ENCODE data around the gene AIMP2. TPM values are rescaled to one million over a fixed set of nuclear protein-coding genes. Genes with fewer than 3 reads are reported as not detected.
"Not testable (repeated sequence)": the region's sequence is repeated elsewhere in the genome, so short reads cannot be mapped to it uniquely, and the experiment has no call there.

AIMP2 gene
- total RNA-seq, 1 donor from 2014 or later: 43.9 TPM

- peak; percentile 20 to 50 for DNase-seq (ENCODE audit: low read depth in 2 of 2)
Measured at GRCh38 chr7:6026011-6026819, 17.1 kb downstream of the AIMP2 start.

GRCh38 chr7:6026820-6027311 is 17.8 kb downstream of the AIMP2 start:
- DNase-seq (ENCODE audit: low read depth in 2 of 2): no peak

- no peak for DNase-seq (ENCODE audit: low read depth in 2 of 2)
Measured at GRCh38 chr7:6027806-6028365, 18.8 kb downstream of the AIMP2 start.

DNA sequence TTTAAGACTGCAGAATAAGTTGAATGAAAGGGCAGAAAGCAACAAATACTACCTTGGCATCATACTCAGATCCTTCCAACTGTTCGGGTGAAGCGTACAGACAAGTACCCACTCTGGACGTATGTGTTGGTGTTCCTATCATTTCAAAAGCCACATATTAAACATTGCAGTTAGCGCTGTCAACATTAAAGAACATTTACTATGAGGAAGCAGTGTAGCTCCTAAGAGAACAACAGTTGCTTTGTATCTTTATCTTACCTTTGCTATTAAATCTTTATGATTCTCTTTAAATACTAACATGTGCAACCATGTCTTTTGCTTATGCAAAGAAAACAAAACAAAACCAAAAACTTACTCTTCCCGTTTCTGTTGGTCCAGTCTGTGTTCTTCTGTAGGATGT is 19.5 kb downstream of the AIMP2 start:
- DNase-seq (ENCODE audit: low read depth in 2 of 2): no peak

DNA sequence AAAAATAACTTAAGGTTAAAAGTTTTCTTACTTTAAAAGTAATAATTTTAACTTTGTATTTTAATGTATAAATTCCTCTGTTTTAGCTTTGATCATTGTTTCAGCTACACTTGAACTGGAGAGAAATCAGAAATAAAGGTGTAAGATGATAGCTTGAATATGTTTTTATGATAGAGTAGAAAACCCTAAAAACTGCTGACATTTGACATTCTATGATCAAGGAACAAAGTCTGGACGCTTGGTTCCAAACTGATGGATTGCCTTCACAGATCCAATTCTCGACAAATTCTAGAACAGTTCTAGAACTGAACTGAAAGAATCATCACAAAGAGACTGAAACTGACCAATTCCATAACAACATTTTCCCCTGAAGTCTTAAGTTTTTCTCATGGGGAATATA is 21.9 kb downstream of the AIMP2 start, which contains the start of gene ANKRD61:
TSS of gene ANKRD61 (plus strand) at position 389 of the 400 bp plus-strand sequence. CDS start at position 389, 0 bp downstream.
- no peak for DNase-seq (ENCODE audit: low read depth in 2 of 2)

DNA sequence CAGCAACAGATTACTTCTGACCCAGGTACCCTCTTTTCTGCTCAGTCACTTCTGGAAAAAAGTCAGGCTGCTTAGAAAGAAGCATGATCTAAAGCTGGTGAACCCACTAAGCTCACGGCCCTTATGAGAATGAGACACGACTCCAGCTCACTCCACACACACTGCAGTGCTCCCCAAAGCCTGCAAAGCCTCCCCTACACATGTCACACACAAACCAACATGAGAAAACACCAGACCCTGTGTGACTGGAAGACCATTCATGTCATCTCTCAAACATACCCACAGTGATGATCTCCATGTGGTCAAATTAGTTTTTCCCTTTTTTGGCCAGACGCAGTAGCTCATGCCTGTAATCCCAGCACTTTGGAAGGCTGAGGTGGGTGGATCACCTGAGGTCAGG is 22.5 kb downstream of the AIMP2 start:
- DNase-seq (ENCODE audit: low read depth in 2 of 2): no peak

GRCh38 chr7:6032167-6032566 is 23.1 kb downstream of the AIMP2 start:
- DNase-seq (ENCODE audit: low read depth in 2 of 2): no peak

GRCh38 chr7:6032641-6033040 is 23.6 kb downstream of the AIMP2 start:
- no peak for DNase-seq (ENCODE audit: low read depth in 2 of 2)

GRCh38 chr7:6035165-6035564 is 26.1 kb downstream of the AIMP2 start:
- no peak for DNase-seq (ENCODE audit: low read depth in 2 of 2)

DNA sequence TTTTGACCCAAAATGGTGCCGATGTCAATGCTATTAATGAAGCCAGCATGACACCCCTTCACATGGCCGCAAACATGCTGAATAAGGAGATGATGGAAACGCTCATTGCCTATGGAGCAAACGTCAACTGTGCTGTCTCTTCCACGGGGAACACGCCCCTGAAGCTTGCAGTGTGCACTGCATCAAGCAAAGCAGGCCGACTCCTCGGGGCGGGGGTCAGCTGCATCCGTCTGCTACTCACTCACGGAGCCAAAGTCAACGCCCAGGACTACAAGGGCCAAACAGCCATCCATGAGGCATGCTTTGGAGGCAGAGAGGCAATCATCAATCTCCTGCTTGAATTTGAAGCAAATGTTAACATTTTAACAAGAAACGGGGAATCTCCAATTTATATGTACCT is 26.6 kb downstream of the AIMP2 start:
- DNase-seq (ENCODE audit: low read depth in 2 of 2): no peak

DNA sequence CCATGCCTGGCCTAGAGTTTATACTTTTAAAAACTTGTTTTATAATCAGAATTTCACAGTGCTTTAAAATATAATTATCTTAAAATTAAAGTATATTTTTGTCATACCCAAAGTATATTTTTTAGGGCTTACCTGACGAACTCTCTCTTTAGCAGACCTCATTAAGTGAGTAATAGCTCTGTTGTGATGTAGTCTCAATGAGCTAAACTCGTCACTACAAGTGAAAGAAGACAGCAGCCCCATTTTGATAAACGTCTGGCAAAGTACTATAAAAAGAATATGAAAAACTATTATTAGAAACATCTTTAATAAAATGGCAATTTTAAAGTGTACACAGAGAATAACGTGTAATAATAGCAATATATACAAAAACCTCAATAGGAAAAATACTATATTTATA is 40.7 kb downstream of the AIMP2 start:
- DNase-seq (ENCODE audit: low read depth in 2 of 2): no peak

GRCh38 chr7:6051185-6051584 is 42.1 kb downstream of the AIMP2 start:
- DNase-seq (ENCODE audit: low read depth in 2 of 2): not testable (repeated sequence)

DNA sequence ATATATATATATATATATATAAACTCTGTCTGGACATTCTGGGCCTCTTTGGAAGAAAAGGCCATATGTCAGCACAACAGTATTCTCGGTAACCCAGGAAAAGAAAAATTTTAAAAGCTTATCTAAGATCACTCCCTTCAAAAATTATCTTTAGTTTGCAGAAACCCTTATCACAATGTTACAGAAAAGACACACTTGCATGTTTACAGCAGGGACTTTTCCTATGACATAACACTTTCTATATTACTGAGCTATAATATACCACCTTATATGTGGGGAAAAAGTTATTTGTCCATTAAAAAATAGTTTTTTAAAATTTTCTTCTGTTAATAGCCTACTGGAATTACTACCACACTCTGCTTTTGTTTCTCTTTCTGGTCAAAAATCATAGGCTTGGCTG is 47.5 kb downstream of the AIMP2 start:
- no peak for DNase-seq (ENCODE audit: low read depth in 2 of 2)

DNA sequence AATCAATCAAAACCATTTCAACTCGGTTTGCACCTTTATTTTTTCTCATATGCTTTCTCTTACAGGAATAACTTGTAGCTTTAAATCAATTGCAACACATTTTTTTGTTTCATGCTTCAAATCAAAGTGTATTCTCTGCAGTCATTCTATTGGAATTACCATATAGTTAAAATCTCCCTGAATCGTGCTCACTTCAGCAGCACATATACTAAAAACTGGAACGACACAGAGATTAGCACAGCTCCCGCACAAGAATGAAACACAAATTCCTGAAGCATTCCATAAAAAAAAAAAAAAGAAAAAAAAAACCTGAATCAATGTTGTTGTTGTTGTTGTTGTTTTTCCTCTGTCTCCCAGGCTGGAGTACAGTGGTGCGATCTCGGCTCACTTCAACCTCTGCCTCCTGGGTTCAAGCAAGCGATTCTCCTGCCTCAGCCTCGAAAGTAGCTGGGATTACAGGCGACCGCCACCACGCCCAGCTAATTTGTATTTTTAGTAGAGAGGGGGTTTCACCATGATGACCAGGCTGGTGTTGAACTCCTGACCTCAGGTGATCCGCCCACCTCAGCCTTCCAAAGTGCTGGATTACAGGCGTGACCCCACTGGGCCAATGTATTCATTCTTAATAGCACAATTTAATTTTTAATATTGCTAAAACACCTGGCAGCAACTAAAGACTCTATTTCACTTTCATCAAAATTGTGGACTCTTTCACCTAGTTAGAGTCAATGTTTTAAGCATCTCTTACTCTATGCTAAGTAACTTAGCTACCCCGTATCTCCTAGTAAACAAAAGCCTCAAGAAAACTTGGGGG is 48.5 kb downstream of the AIMP2 start:
- DNase-seq (ENCODE audit: low read depth in 2 of 2): no peak

GRCh38 chr7:6059941-6060340 is 50.9 kb downstream of the AIMP2 start:
- not testable (repeated sequence) for DNase-seq (ENCODE audit: low read depth in 2 of 2)

DNA sequence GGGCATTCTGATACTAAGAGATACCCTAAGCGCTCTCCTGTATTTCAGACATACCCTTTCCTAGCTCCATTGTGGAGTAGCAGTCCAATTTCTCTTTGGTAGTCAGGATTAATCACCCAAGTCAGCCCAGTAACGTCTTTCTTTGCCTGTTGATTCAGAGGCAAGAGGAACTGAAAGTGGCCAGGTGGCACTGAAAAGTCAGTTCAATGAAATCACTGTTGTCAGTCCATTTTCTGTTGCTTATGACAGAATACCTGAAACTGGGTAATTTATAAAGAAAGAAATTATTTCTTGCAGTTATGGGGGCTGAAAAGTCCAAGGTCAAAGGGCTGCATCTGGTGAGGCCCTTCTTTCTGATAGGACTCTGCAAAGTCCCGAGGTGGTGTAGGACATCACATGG is 62.3 kb downstream of the AIMP2 start:
- DNase-seq (ENCODE audit: low read depth in 2 of 2): no peak

Other genes starting within 250 kb of the AIMP2 start
- 20.9 and 31.6 TPM in 2 replicates for gene RNF216, start 227.6 kb upstream of the AIMP2 start, total RNA-seq
- not detected in 2 replicates for gene OCM, start 128.5 kb upstream of the AIMP2 start, total RNA-seq
- gene CCZ1, start 110.5 kb upstream of the AIMP2 start, total RNA-seq: 70.9 and 99.0 TPM in 2 replicates
- 0.64 and 2.4 TPM in 2 replicates for gene RSPH10B, start 38.6 kb upstream of the AIMP2 start, total RNA-seq
- 12.6 and 13.5 TPM in 2 replicates for gene PMS2, start 223 bp upstream of the AIMP2 start, total RNA-seq
- gene ANKRD61, start 22.1 kb downstream of the AIMP2 start, total RNA-seq: under 0.01 and 0.25 TPM in 2 replicates
- 65.4 and 69.3 TPM in 2 replicates for gene EIF2AK1, start 49.9 kb downstream of the AIMP2 start, total RNA-seq
- 2.3 and 3.9 TPM in 2 replicates for gene USP42, start 95.7 kb downstream of the AIMP2 start, total RNA-seq